Measurements from ENCODE around the gene KRT72.

The KRT72 gene

DNA sequence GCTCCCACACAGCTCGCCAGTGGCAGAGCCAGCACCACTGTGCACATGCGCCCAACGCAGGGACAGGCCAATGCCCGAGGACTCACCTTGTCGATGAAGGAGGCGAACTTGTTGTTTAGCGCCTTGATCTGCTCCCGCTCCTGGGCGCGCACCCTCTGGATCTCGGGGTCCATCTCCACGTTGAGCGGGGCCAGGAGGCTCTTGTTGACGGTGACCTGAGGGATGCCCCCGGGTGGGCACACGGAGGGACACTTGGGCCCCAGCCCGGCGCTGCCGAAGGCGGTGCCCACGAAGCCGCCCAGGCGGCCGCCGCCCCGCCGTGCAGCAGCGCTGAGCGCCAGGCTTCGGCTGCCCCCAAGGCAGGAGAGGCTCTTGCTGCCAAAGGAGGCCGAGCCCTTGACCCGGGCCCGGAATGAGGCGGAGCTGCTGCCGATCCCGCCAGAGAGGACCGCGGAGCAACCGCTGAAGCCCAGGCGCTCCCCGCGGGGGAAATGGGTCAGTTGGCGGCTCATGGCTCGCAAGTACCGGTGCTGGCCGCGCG lies at the start of gene KRT72:
TSS of gene KRT72 (minus strand) at position 523 of the 541 bp plus-strand sequence. CDS start at position 512, 11 bp downstream.
- DNase-seq: no peak

DNA sequence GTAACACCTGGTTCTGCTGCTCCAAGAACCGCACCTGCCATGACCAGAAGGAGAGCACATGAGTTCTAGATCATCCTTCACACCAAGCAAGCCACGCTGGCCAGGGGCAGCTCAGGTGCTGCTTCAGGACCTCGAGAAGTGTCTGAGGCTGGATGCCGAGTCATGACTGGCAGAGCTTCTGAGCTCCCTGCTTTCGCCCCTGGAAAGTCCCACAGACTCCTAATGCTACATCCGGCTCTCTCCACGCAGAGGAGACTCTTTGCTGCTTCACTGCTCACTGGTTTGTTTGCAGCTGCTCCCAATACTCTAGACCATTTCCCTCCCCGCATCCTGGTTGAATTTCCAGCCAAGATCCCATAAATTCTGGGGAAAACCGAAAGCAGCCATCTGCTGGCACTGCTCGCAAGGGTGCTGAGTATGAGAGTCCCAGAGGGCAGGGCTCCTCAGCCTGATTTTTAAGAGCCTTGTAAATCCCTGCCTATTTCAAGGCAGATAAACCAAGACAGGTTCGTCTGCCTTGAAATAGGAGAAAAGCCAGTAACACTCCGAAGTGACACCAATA lies 49.3 kb upstream of the KRT72 start:
- DNase-seq: no peak

DNA sequence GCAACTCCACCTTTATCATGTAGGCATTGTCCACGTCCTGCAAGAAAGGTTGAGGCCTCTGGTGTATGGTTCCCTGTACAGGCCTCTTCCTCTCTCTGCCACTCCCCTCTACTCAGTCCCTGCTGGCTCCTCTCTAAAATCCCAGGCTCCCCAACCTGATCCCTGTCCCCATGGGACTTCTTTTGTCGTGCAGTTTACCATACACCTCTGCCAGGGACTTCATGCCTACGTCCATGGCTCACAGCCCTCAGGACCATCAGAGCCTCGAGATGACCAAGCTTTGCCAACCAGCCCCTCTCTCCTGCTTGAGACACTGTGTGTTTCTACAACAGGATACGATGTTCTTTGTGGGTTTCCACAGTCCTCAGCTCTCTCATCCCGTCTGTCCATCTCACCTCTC lies 47.8 kb upstream of the KRT72 start:
- DNase-seq: no peak

DNA sequence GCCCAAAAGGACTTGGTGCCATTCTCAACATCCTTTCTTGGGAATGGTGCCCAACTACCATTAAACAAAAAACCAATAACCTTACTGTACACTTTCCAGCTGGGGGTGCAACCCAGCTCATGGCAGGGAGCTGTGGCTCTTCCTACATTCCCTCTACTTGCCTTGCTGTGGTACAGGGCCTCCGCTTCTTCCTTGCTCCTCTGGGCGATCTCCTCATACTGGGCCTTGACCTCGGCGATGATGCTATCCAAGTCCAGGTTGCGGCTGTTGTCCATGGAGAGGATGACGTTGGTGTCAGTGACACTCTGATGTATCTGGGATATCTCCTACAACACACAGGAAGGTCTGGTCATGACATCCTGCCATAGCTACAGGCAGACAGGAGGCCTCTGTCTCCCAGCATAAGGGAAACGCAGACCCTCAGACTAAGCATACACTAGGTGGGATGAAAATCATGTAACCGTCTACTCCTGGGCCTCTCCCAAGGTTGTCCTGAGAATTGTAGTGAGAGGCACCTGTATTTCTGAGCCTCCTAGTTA lies 46.8 kb upstream of the KRT72 start:
- DNase-seq: no peak

DNA sequence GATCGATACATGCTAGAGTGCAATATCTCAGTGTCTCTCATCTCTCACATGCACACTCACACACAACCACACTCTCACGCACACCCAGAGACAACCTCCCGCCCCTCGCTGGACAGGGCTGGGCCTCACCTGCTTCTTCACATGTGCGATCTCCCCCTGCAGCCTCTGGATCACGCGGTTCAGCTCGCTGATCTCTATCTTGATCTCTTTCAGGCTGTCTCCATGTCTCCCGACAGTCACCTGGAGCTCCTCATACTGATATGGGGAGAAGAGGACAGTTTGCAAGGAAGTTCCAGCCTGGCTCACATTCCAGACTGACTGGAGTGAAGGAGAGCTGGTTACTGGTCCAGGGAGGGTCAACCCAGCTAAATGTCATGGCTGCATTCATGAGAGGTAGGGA lies 46.3 kb upstream of the KRT72 start:
- DNase-seq: no peak

DNA sequence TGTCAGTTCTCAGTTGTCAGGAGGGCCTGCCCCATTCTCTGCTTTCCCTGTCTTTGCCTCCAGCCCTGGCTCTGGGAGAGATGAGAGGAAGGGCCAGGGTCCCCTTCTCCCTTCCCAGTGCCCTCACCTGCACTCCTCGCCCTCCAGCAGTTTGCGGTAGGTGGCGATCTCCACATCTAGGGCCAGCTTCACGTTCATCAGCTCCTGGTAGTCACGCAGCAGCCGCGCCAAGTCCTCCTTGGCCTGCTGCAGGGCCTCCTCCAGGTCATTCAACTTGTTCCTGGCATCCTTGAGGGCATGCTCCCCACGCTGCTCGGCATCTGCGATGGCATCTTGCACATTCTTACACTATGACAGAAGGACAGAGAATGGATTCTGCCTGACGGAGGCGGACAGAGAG lies 45.4 kb upstream of the KRT72 start:
- no peak for DNase-seq

DNA sequence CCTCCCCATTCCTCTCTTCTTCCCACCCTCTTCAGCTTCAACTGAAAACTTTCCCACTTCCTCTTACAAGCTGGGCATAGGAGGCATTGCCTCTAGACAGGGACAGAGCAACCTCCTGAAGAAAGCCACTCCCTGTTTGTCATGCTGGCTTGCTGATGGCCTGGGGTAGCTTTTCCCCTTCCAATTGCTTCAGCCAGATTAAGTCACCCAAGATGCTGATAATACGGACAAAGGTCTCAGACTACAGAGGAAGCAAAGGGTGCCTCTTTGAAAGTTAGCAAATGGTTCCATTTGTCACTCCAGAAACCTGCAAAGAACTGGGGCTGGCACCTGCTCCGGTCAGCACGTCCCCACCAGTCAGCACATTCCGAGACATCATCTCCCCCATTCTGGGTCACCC lies 44.7 kb upstream of the KRT72 start:
- DNase-seq: no peak

DNA sequence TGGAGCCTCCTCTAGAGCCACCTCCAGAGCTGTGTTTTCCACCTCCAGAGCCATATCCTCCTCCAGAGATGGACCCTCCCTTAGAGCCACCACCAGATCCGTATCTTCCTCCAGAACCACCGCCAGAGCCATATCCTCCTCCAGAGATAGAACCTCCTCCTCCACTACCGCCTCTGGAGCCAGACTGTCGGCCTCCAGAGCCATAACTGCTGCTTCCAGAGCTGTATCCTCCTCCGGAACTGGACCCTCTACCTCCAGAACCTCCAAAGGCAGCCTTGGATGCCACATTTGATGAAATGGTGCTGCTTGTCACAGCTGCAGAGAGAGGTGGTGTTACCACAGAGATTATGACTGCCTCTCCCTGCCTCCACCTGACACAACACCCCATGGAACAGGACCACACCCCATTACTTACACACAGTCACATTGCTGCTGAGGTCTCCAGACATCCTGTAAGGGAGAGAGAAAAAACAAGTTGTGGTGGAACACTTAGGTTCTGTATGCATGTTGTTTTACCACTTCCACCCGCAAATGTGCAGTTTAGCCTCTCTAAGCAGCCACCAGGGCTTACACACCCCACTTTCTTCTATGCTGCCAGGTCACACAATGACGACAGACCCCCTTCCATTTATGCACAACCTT lies 44.0 kb upstream of the KRT72 start:
- DNase-seq: no peak

DNA sequence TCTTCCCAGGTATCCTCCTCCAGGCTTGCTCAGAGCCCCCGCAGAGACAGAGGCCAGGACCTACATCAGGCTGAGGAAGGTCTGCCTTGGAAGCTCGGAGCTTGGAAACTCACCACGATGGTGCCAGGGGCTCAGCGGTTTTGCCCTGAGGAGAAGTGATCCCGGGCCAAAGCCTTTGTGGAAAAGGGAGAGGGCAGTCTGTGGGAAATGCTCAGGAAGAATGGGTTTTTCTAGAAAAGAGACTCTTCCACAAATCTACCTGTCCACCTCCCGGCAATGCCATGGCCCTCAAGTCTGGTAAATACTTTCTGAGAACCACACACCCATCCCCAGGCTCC lies 42.8 kb upstream of the KRT72 start:
- no peak for DNase-seq

DNA sequence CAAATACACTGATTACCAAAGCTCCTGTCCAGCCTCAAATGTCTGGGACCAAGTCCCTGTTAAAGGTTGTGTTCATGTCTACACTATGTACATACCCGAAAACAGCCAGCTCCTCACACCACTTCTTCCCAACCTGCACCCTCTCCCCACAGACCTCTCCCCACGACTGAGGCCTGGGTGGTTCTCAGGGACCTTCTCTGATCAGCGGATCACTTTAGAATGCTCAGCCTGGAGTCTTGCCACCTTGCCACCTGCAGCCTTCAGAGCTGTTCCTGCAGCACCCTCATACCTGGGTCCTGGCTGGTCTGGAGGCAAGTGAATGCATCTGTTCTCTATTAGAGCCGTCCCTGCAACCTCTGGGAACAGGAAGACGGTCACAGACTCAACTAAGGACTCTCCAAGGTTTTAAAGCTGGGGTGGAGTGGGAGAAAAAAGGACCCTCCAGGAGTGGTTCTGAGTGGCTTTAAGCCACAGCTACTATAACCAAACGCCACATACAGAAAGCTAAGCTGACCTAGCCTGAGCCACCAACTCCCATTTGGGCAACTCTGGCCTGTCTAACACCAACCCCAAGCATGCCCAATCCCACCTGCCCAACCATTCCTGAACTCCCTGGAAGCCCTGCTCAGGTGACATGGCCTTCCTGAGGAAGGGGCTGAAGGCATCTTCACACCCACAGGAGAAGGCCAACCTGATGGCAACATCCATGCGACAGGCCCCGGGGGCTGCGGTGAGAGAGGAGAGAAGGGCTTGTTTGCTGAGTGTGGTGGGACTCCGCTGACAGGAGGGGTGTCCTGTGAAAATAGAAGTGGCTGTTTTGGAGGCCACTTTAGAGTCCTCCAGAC lies 42.2 kb upstream of the KRT72 start:
- DNase-seq: no peak

DNA sequence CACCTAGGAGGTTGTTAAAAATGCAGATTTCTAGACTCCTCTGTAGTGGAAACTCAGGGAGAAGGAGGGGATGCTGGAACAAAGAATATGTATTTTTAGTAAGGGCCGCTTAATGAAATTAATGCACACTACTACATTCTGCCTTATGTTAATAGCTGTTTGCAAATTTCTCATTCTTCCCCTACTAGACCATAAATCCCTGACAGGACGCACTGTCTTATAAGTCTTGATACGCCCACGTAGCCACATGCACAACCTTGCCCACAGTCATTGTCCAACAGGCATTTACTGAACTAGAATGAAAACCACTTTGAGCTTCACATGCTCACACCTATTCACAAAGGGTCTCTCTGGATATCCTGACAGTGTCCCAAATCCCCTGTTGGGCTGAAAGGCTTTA lies 40.2 kb upstream of the KRT72 start:
- DNase-seq: no peak

DNA sequence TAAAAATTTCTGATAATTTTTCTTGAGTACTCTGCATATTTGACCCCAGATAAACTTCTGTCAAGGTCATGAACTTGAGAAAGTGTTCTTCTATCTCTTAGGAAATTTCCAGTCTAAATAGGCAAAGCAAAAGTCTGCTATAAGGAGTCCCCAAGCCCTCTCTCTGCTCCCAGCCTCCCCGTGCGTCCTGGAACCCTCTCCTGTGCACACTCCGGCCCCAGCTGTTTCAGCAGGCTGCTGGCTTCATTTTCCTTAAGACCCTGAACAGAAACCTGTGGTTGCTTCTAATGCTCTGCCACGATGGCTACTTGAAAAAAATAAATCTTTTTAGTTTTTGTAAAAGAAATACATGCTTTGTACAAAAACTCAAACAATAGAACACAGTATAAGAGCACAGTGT lies 36.0 kb upstream of the KRT72 start:
- DNase-seq: no peak

DNA sequence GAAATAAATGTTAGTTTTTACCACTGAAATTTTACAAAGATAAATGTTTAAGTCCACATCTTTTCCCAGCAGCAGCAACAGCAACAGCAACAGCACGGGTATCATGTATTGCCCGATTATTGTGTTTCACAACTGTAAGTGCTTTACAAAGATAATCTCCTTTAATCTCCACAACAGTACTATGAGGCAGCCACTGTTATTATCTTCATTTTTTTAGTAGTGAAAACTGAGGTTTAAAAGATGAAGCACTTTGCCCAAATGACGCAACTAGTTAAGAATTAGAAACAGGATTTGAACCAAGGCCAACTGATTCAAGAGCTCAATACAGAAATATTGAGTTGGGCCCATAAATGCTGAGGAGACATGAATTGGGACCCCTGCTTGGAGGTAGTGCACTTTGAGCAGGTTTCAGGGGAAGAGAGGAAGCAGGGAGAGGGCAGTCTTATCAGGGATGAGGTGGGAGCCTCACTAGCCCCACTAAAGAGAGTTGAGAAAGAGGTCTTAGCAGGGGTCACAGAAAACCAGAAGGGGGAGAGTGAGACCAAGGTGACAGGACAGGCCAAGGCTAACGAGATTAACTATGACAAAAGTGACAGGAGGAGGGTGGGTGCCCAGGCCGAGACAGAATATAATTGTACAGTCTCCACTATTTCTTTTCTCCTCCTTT lies 35.5 kb upstream of the KRT72 start:
- DNase-seq: no peak

DNA sequence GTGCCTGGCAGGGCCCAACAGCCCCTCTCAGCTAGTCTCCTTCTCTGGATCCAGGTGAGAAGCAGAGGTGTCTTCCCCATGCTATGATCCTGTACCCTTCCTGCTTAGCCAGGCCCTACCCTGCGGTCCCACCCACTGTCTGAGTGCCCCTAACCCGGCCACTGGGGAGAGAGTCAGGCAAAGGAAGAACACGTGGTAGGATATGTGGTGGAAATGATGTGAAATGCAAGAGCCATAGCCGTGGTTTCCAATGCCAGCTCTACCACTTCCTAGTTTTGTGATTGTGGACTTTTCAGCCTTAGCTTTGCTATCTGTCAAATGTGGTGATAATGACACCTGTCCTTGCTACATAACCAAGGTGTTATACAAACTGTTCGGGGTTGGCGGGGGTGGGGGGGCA lies 34.9 kb upstream of the KRT72 start:
- DNase-seq: no peak

DNA sequence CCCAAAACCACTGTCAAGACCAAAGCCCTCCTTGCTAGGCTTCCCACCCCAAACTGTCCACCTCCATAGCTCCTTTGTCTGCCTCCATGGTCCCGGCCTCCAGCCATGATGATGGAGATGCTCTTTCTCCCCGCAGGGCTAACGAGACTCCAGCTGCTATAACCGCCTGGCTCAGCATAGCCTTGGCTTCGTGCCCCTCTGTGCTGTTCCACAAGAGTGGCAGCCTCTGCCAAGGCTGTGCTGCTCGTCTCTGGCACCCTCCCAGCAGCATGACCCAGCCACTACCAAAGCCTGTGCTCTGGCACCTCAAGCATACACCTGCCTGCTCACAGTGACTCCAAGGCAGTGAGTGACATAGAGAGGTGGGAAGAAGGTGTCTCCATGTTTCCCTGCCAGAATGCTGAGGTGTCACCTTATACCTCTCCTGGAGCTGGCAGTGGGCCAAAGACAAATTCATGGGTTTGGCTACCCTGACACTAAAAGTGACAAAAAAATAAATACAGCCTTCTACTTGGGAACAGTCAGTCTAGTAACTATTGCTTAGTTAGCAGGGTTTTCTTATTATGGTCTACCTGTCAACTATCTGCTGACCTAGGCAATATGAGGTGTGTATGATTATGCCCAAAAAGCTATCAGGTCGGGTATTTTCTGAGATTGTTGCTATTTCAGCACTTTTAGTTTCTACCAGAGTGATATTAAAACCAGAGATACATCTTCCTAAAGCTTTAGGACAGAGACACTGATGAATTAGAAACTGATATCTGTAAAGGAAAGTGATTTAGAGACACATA lies 33.2 kb upstream of the KRT72 start:
- peak; percentile 82 for DNase-seq

DNA sequence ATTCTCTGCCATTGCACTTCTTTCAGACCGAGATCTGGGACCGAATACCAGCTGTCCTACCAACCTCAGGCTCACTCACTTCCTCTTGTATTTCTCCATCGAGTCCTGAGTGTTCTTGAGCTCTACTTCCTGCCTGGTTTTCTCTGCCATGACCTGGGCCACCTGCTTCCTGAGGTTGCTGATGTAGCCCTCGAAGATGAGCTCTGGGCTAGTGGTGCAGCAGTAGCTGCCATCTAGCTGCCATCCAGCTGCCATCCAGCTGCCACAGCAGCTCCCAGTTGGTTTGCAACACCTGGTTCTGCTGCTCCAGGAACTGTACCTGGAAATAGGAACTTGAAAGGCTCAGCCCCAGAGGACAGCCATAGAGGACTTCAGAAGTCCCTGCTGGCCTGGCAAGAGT lies 32.1 kb upstream of the KRT72 start:
- no peak for DNase-seq

DNA sequence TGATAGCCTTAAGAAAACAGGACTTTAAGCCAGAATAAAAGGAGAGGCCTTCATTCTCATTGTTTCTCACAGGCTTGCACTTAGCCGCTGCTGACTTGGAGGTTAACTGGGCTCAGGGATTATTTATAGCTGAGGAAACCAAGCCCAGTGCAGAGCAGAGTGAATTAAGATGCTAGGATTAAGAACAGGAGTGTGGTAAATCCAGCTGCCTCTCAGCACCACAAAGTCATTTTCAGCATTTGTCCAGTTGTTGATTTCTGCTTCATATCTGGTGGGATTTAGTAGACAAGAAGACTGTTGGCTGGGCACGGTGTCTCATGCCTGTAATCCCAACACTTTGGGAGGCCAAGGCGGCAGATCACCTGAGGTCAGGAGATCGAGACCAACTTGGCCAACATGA lies 31.4 kb upstream of the KRT72 start:
- no peak for DNase-seq

DNA sequence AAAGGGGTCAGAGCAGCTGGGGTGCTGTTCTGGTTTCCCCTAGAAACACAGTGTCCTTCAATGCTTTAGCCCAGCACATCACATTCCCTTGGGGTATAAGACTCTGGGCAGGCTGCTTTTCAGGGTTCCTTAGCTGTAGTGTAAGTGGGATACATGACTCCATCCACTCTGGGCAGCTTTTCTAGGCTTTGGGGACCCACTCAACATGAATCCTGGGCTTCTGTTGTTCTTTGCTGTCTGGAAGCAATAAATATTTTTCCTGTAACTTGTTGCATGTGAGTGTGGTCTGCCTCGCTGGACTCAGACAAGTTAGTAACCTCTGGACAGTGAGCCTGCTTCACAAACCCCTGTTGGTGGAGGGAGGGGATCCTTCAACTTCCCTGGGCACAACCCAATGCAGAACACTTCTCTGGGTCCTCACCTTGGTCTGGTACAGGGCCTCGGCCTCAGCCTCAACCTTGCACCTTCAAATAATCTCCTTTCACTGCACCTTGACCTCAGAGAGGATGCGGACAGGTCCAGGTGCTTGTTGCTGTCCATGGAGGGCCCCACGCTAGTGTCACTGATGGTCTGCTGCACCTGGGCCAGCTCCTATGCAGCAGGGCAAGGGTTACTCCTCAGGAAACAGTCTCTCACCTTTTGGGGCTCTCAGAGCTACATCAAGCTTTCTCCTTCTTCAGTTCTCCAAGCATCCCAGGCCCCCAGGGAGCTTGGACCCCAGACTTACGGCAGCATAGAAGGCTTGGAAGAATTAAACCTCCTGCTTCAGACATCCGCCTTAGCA lies 30.6 kb upstream of the KRT72 start:
- DNase-seq: no peak

DNA sequence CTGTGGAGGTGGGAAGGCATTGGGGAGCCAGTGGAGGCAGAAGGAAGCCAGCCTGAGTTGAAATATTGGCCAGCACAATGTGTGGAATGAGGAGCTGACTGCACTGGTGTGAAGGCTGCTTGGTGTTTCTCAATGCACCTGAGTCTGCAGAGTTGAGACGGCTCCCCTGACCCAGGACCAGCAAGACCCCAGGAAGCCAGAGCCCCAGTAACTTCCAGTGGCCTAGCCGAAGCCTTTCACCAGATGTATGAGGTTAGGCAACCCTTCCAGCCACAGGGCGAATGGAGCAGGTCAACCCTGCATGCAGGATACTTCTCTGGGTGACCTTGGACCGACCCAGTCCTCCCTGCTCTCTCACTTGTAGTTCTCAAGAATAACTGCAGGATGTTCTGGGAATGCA lies 30.0 kb upstream of the KRT72 start:
- DNase-seq: no peak

DNA sequence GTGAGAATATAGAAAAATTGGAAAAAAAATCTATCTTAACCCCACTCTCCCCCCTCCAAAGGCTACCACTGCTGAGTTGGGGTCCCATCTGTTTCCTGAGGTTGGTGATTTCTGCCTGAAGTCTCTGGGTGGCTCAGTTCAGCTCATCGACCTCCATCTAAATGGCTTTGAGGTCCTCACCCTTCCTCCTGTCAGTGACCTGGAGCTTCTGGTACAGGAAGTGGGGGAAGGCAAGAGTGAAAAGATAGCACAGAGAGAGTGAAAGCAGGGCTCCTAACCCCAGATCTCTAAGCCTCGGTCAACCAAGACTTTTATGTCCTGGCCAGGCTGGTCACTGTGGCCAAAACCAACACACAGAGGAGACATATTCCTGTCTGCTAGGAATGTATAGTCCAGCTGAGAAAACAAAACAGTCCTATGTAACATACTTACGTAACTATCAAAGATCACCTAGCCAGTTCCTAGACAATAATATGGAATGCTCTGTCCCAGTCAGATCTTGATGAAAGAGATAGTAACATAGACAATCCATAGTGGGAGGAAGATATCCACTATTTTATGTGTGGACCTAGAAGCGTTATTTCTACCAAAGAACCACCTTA lies 29.4 kb upstream of the KRT72 start:
- no peak for DNase-seq

DNA sequence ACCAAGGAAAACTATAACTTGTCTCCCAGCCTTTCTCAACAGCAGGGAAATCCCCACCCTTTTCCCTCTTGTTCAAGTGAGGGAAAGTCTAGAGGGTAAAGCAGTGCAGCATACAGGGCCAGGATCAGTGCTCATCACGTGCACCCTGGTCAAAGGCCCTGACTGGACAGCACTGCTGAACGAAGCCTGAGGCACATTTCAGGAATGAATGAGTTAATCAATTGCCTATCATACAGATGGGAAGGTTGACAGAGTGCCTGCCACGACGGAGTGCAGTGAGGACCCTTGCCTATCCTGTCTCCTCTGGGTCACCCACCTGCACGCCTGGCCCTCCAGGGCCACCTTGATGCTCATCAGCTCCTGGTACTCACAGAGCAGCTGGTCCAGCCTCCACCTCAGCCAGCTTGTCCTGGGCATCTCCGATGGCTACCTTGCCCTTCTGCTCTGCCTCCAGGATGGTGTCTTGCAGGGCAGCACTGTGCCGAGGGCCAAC lies 28.8 kb upstream of the KRT72 start:
- DNase-seq: no peak
